ENCODE data around the gene HERC3. TPM values are rescaled to one million over a fixed set of nuclear protein-coding genes. Genes with fewer than 3 reads are reported as not detected.

HERC3 gene
- total and polyA plus RNA-seq, 10 of the 15 experiments (the other 5 are each of a cell fraction or from before 2014, with no cell fraction given), result 0.52 to 18.2 (median 2.8) TPM

GRCh38 chr4:88674979-88675378 lies 82.7 kb downstream of the HERC3 start:
- Histone ChIP-seq H3K79me2 (ENCODE audit: control insufficient read depth, insufficient read depth, low read length) (no peaks in the 10 kb centered on the region), H4K20me1 (ENCODE audit: control insufficient read depth, insufficient read depth) (no peaks in the 10 kb centered on the region), H3K27me3 (replicated peaks in 1 of 2; ENCODE audit: control insufficient read depth in 2 of 2, insufficient read depth in 2 of 2, low read length in 1 of 2) (no peaks in the 10 kb centered on the region), H3K4me3 (no peak overlapping the region), H3K9me3 (replicated peaks; ENCODE audit: control insufficient read depth, insufficient read depth, low read length) (no peaks in the 10 kb centered on the region), H3K27ac (ENCODE audit: control insufficient read depth, insufficient read depth) (no peak overlapping the region), H2AFZ (ENCODE audit: control insufficient read depth, low read depth, low read length) (no peak overlapping the region), H3K9ac (ENCODE audit: control insufficient read depth, insufficient read depth, low read length) (no peak overlapping the region), H3K36me3 (ENCODE audit: control insufficient read depth in 2 of 2, insufficient read depth in 2 of 2, low read length in 1 of 2) (no peaks in the 10 kb centered on the region), H3K4me2 (ENCODE audit: control insufficient read depth, insufficient read depth) (no peak overlapping the region), H3K4me1 (ENCODE audit: control insufficient read depth, insufficient read depth, low read length) (no peaks in the 10 kb centered on the region)
- WGBS (ENCODE audit: insufficient coverage, insufficient replicate concordance, low lambda C conversion rate, missing lambda C conversion rate), result 95% methylated on average over 2 of the region's 2 CpGs
- ChIA-PET RAD21 (ENCODE audit: unreplicated experiment) (no interaction called here), POLR2A (no interaction called here), CTCF (no interaction called here), SMC1A (ENCODE audit: uncharacterized antibody, unreplicated experiment) (no interaction called here)
- no peak for TF ChIP-seq IRF3 (IDR thresholded peaks at IDR 0.05)
- no TSS peak for BruUV-seq (replicated peaks)
- intact Hi-C loops (cut with micrococcal nuclease; ENCODE audit: unreplicated experiment), result loop anchor here (5.0 to 10.0 kb wide), 2 partner anchors 117 to 440 kb away; partner anchors contain the start of gene TIGD2
- no peak for FAIRE-seq
- DNase-seq (ENCODE audit: low read depth, low spot score), result no peak
- in situ Hi-C loops (cut with MboI), result no loop called here
- no peak for ATAC-seq

GRCh38 chr4:88675543-88675942 lies 83.3 kb downstream of the HERC3 start:
- 97% methylated on average over 2 of the region's 2 CpGs for WGBS (ENCODE audit: insufficient coverage, insufficient replicate concordance, low lambda C conversion rate, missing lambda C conversion rate)
- FAIRE-seq (no peak), ATAC-seq (no peak), DNase-seq (ENCODE audit: low read depth, low spot score) (no peak)
- H3K9me3 ChIP-seq (replicated peaks; ENCODE audit: control insufficient read depth, insufficient read depth, low read length), result no peaks in the 10 kb centered on the region
- H2AFZ ChIP-seq (ENCODE audit: control insufficient read depth, low read depth, low read length), result no peak overlapping the region
- ChIA-PET RAD21 (ENCODE audit: unreplicated experiment) (no interaction called here), SMC1A (ENCODE audit: uncharacterized antibody, unreplicated experiment) (interaction anchor here (0.6 to 1.0 kb wide), 2 partner anchors 348 to 721 kb away, joined by 3 read pairs; no protein-coding TSS in a partner anchor), CTCF (no interaction called here), POLR2A (no interaction called here)
- no peak overlapping the region for H3K4me2 ChIP-seq (ENCODE audit: control insufficient read depth, insufficient read depth)
- intact Hi-C loops (cut with micrococcal nuclease; ENCODE audit: unreplicated experiment) (loop anchor here (10.0 kb wide), 1 partner anchor 439 kb away; the partner anchor contains the start of gene TIGD2), in situ Hi-C loops (cut with MboI) (no loop called here)
- H3K4me1 ChIP-seq (ENCODE audit: control insufficient read depth, insufficient read depth, low read length), result no peaks in the 10 kb centered on the region
- BruUV-seq (replicated peaks), result no TSS peak
- H3K36me3 ChIP-seq (ENCODE audit: control insufficient read depth in 2 of 2, insufficient read depth in 2 of 2, low read length in 1 of 2), result no peaks in the 10 kb centered on the region
- H3K27me3 ChIP-seq (replicated peaks in 1 of 2; ENCODE audit: control insufficient read depth in 2 of 2, insufficient read depth in 2 of 2, low read length in 1 of 2), result no peaks in the 10 kb centered on the region
- no peak overlapping the region for H3K4me3 ChIP-seq
- no peak overlapping the region for H3K27ac ChIP-seq (ENCODE audit: control insufficient read depth, insufficient read depth)
- no peak overlapping the region for H3K9ac ChIP-seq (ENCODE audit: control insufficient read depth, insufficient read depth, low read length)
- H4K20me1 ChIP-seq (ENCODE audit: control insufficient read depth, insufficient read depth), result no peaks in the 10 kb centered on the region
- H3K79me2 ChIP-seq (ENCODE audit: control insufficient read depth, insufficient read depth, low read length), result no peaks in the 10 kb centered on the region
- TF ChIP-seq ZBTB11 (CRISPR knock-in tag; IDR thresholded peaks at IDR 0.05) (no peak), E2F4 (IDR thresholded peaks at IDR 0.05; ENCODE audit: low read depth, low read length) (no peak), REST (IDR thresholded peaks at IDR 0.05; ENCODE audit: low read depth, low read length) (no peak)
